Fibroblast of pulmonary artery (primary cell): ENCODE results near the gene SDHB.

Experiments
- DNase-seq: peaks from one replicate; pipeline ENCODE4 v3.0.0-alpha.2; 2010; ENCODE audit warnings: low read depth
- H3K4me3 ChIP-seq: replicated peaks from 2 replicates; pipeline ENCODE4 v1.5.1; 2011; ENCODE audit warnings: low read depth, mild to moderate bottlenecking, control low read depth, low read length, moderate library complexity
- CTCF ChIP-seq: IDR thresholded peaks from 2 replicates; pipeline ENCODE4 v1.5.1; 2011; ENCODE audit warnings: mild to moderate bottlenecking, control low read depth, low read length, inconsistent platforms; ENCODE audit errors: missing control alignments

SDHB gene

GRCh38 chr1:17060306-17060749, 6.5 kb upstream of the SDHB start:
- no peak overlapping the region for H3K4me3 ChIP-seq
- TF ChIP-seq CTCF: no peak
- DNase-seq: peak; percentile 22

GRCh38 chr1:17059391-17060305, 5.8 kb upstream of the SDHB start:
- peak; percentile 80 for DNase-seq

GRCh38 chr1:17056551-17056950, 2.7 kb upstream of the SDHB start:
- DNase-seq: no peak
- TF ChIP-seq CTCF: no peak
- no peak overlapping the region for H3K4me3 ChIP-seq

More at GRCh38 chr1:17059391-17060305, 5.8 kb upstream of the SDHB start:
- peak; percentile 89 for TF ChIP-seq CTCF
- H3K4me3 ChIP-seq: no peak overlapping the region

- no peak for DNase-seq
- no peak overlapping the region for H3K4me3 ChIP-seq
- TF ChIP-seq CTCF: no peak
Observed at GRCh38 chr1:17055801-17056200, 2.0 kb upstream of the SDHB start.

GRCh38 chr1:17053086-17053684, 647 bp downstream of the SDHB start:
- no peak for DNase-seq
- TF ChIP-seq CTCF: no peak
- peak overlapping the region; percentile 99 for H3K4me3 ChIP-seq

GRCh38 chr1:17052641-17053040, 1.2 kb downstream of the SDHB start:
- no peak for DNase-seq
- TF ChIP-seq CTCF: no peak
- H3K4me3 ChIP-seq: peak overlapping the region; percentile 99

GRCh38 chr1:17052038-17052437, 1.8 kb downstream of the SDHB start:
- no peak overlapping the region for H3K4me3 ChIP-seq
- no peak for TF ChIP-seq CTCF

More at GRCh38 chr1:17052038-17052437, 1.8 kb downstream of the SDHB start:
- no peak for DNase-seq
